HCT116 (cell line): ENCODE data around the gene TUBA4A. TPM values are rescaled to one million over a fixed set of nuclear protein-coding genes. Genes with fewer than 3 reads are reported as not detected.

Experiments used
- ATAC-seq: fragments of 200-7000 bp; cut with Tn5 transposase; 2 replicates; pipeline ENCODE4 v1.9.1; 2020; ENCODE audit warnings: mild to moderate bottlenecking, moderate library complexity
- BruUV-seq: library from RNA; stranded (reverse); fragments of 400-500 nt; replicated peaks from 2 replicates; lab custom pipeline; 2021; lab: Mats Ljungman, UMichigan
- CTCF ChIA-PET: fragments of 300-600 bp; sonication (Branson Sonifier 250); formaldehyde crosslinking; loops from one replicate; lab custom pipeline; 2021; ENCODE audit warnings: antibody characterized with exemption; lab: Charles Lee
- POLR2A ChIA-PET: fragments of 300-600, 350-600 bp; sonication (Branson Sonifier 250); formaldehyde crosslinking; loops from one replicate; lab custom pipeline; 2021; ENCODE audit warnings: antibody characterized with exemption; lab: Charles Lee
- RAD21 ChIA-PET, 2 experiments: fragments of 300-600 bp; sonication (Branson Sonifier 250); formaldehyde crosslinking; loops; one replicate each; lab custom pipeline; 2023; ENCODE audit warnings: low total read pairs in 2 of 2; ENCODE audit not compliant: uncharacterized antibody in 2 of 2, unreplicated experiment in 2 of 2, low non-redundant PET in 1 of 2; lab: Charles Lee
- DNase-seq: peaks from one replicate; pipeline ENCODE4 v3.0.0-alpha.2; 2010; ENCODE audit warnings: low read depth, low spot score
- H2AFZ ChIP-seq: fragments of 200-600 bp; shearing (Covaris generic), sonication (generic); 2 replicates; pipeline ENCODE4 v1.6.1; 2017; ENCODE audit warnings: low read depth, mixed run types, mixed read lengths, antibody characterized with exemption, low read length; ENCODE audit not compliant: poor library complexity, severe bottlenecking
- H3K27ac ChIP-seq: 2 replicates; pipeline ENCODE4 v1.5.1; 2012; ENCODE audit warnings: low read depth, low read length
- H3K27me3 ChIP-seq: fragments of 200-600 bp; sonication (generic); 2 replicates; pipeline ENCODE4 v1.6.1; 2016; ENCODE audit warnings: mixed run types, low read length, mixed read lengths; ENCODE audit not compliant: insufficient read depth
- H3K36me3 ChIP-seq, 2 experiments: fragments of 200-500 bp in 1 of 2; fragments of 200-600 bp in 1 of 2; sonication (Bioruptor generic) in 1 of 2; sonication (generic) in 1 of 2; 2 replicates each; pipeline versions ENCODE4 v1.5.1 to v1.6.1; 2014 to 2016; ENCODE audit warnings: low read length in 2 of 2, inconsistent platforms in 1 of 2, mixed read lengths in 1 of 2, mixed run types in 1 of 2; ENCODE audit not compliant: insufficient read depth in 2 of 2, control insufficient read depth in 1 of 2
- H3K4me1 ChIP-seq, 2 experiments: fragments of 200-600 bp in 1 of 2; sonication (generic) in 1 of 2; 2 replicates each; pipeline versions ENCODE4 v1.5.1 to v1.6.1; 2012 to 2017; ENCODE audit warnings: low read length in 2 of 2, inconsistent platforms in 1 of 2, mild to moderate bottlenecking in 1 of 2, mixed read lengths in 1 of 2, mixed run types in 1 of 2, moderate library complexity in 1 of 2; ENCODE audit not compliant: insufficient read depth in 2 of 2, control insufficient read depth in 1 of 2
- H3K4me2 ChIP-seq: fragments of 200-600 bp; sonication (generic); 2 replicates; pipeline ENCODE4 v1.6.1; 2017; ENCODE audit warnings: mixed run types, low read length, mixed read lengths
- H3K4me3 ChIP-seq, 2 experiments: fragments of 200-600 bp in 1 of 2; sonication (generic) in 1 of 2; replicated peaks in 1 of 2; 2 replicates each; pipeline ENCODE4 v1.5.1; 2011 to 2016; ENCODE audit warnings: low read length in 2 of 2, control low read depth in 1 of 2, low read depth in 1 of 2, mild to moderate bottlenecking in 1 of 2, mixed read lengths in 1 of 2, mixed run types in 1 of 2
- H3K79me2 ChIP-seq: fragments of 200-600 bp; sonication (generic); 2 replicates; pipeline ENCODE4 v1.6.1; 2017; ENCODE audit warnings: mild to moderate bottlenecking, mixed run types, low read length, moderate library complexity, mixed read lengths; ENCODE audit not compliant: insufficient read depth
- H3K9ac ChIP-seq: fragments of 200-600 bp; sonication (generic); 2 replicates; pipeline ENCODE4 v1.6.1; 2016; ENCODE audit warnings: low read length, mixed read lengths
- H3K9me2 ChIP-seq: fragments of 200-600 bp; sonication (generic), shearing (Covaris generic); 2 replicates; pipeline ENCODE4 v1.6.1; 2017; ENCODE audit warnings: mixed run types, mild to moderate bottlenecking, moderate library complexity; ENCODE audit not compliant: insufficient read depth
- H3K9me3 ChIP-seq, 2 experiments: fragments of 200-500 bp in 1 of 2; fragments of 200-600 bp in 1 of 2; sonication (Bioruptor generic) in 1 of 2; sonication (generic) in 1 of 2; 2 replicates each; pipeline ENCODE4 v1.6.1; 2014 to 2017; ENCODE audit warnings: low read length in 2 of 2, mixed read lengths in 2 of 2, inconsistent platforms in 1 of 2, low read depth in 1 of 2, mild to moderate bottlenecking in 1 of 2, mixed run types in 1 of 2, moderate library complexity in 1 of 2; ENCODE audit not compliant: control insufficient read depth in 1 of 2, insufficient read depth in 1 of 2
- H4K20me1 ChIP-seq: fragments of 200-600 bp; sonication (generic), shearing (Covaris generic); 2 replicates; pipeline ENCODE4 v1.6.1; 2017; ENCODE audit warnings: mixed run types, mild to moderate bottlenecking, moderate library complexity; ENCODE audit not compliant: insufficient read depth
- CEBPB ChIP-seq: IDR thresholded peaks from 2 replicates; pipeline ENCODE4 v1.6.1; 2012; ENCODE audit warnings: low read depth
- ELF1 ChIP-seq: IDR thresholded peaks from 2 replicates; pipeline ENCODE4 v1.6.1; 2012; ENCODE audit warnings: low read depth, borderline replicate concordance
- FOSL1 ChIP-seq: IDR thresholded peaks from 2 replicates; pipeline ENCODE4 v1.6.1; 2012; ENCODE audit warnings: low read depth
- JUND ChIP-seq: IDR thresholded peaks from 2 replicates; pipeline ENCODE4 v1.6.1; 2012
- POLR2A ChIP-seq: IDR thresholded peaks from 2 replicates; pipeline ENCODE4 v1.7.0; 2011; ENCODE audit warnings: borderline replicate concordance; ENCODE audit not compliant: insufficient read depth, insufficient read length; ENCODE audit errors: extremely low read depth
- POLR2AphosphoS5 ChIP-seq: IDR thresholded peaks from 2 replicates; pipeline ENCODE4 v1.6.1; 2011; ENCODE audit warnings: mild to moderate bottlenecking, low read depth, low read length, moderate library complexity
- RAD21 ChIP-seq: IDR thresholded peaks from 2 replicates; pipeline ENCODE4 v1.6.1; 2012; ENCODE audit warnings: low read depth, mild to moderate bottlenecking
- REST ChIP-seq: IDR thresholded peaks from 2 replicates; pipeline ENCODE4 v1.6.1; 2012; ENCODE audit warnings: low read depth
- SIN3A ChIP-seq: IDR thresholded peaks from 2 replicates; pipeline ENCODE4 v1.6.1; 2012; ENCODE audit warnings: low read depth
- SP1 ChIP-seq: IDR thresholded peaks from 2 replicates; pipeline ENCODE4 v1.6.1; 2012; ENCODE audit warnings: low read depth
- SRF ChIP-seq: IDR thresholded peaks from 2 replicates; pipeline ENCODE4 v1.6.1; 2012; ENCODE audit warnings: low read depth
- YY1 ChIP-seq: IDR thresholded peaks from 2 replicates; pipeline ENCODE4 v1.6.1; 2011; ENCODE audit warnings: low read length, low read depth, moderate library complexity, mild to moderate bottlenecking; ENCODE audit not compliant: insufficient replicate concordance; ENCODE audit errors: extremely low read depth
- ZFX ChIP-seq: fragments of 450-650 bp; IDR thresholded peaks from 2 replicates; pipeline ENCODE4 v1.6.1; 2017
- ZNF274 ChIP-seq: fragments of 200-500 bp; sonication (Bioruptor generic); IDR thresholded peaks from 2 replicates; pipeline ENCODE4 v1.6.1; 2014; ENCODE audit warnings: mild to moderate bottlenecking, low read depth, low read length, inconsistent platforms
- intact Hi-C: fragments of 100-400 bp; cut with micrococcal nuclease; formaldehyde crosslinking; loops from 2 replicates; pipeline ENCODE4 v1.10.0; 2022
- total RNA-seq: library from RNA; stranded (reverse); gene quantifications from one replicate; pipeline ENCODE4 v1.2.1, GENCODE V29; 2021; ENCODE audit not compliant: unreplicated experiment
- TF ChIP-seq, protein P1 (sequence below), 3 experiments: fragments of 200-600 bp in 1 of 3; sonication (generic) in 1 of 3; IDR thresholded peaks in 2 of 3; conservative IDR thresholded peaks in 1 of 3; 2 replicates each; pipeline ENCODE4 v1.5.1; 2012 to 2017; ENCODE audit warnings: low read depth in 2 of 3, low read length in 2 of 3, antibody characterized with exemption in 1 of 3, borderline replicate concordance in 1 of 3, control low read depth in 1 of 3, mild to moderate bottlenecking in 1 of 3, mixed read lengths in 1 of 3, mixed run types in 1 of 3, moderate library complexity in 1 of 3; ENCODE audit not compliant: insufficient read depth in 1 of 3
- TF ChIP-seq, protein P2 (sequence below): IDR thresholded peaks from 2 replicates; pipeline ENCODE4 v1.6.1; 2012
- TF ChIP-seq, protein P3 (sequence below): IDR thresholded peaks from 2 replicates; pipeline ENCODE4 v1.6.1; 2012

The TUBA4A gene
- total RNA-seq, 1 experiment from 2014 or later = 32.7 TPM

DNA sequence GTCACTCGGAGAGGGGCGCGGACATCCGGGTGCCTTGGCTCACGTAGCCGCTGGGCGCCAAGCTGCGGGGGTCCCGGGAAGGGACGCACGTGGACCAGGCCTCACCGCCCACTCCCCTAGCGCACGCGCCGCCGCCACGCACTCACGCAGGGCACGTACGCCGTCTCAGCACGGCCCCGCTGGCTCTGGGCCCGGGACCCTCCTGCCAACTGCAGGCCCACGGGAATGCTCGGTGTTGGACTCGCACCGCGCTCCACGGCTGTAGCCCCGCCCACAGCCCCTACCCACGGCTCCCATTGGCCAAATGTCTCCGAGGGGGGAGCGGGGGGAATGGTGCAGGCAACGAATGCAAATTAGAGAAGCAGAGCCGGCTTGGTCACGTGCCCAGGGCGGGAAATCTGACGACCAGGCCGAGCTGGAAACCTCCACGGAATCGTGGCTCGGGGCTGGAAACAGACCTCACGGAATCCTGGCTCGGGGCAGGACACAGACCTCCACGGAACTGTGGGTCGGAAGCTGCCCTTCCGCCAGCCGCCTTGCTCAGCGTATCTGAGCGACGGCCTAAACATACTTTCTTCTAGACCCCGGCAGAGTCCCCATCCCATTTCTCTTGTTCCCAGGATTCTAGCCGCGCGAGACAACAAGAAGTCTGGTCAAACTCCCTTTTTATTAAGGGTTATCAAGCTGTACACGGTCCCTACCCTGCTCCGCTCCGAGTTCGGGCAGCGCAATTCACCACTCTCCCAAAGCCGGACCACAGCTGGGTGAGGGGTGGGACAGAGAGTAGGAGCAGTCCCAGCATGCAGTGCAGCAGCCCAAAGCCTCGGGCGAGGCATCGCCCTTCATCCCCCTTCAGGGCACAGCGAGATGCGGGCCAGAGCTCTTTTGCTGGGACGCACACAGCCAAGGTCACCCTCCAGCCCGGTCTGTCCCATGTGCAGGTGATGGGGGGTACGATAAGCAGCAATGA lies 34.7 kb downstream of the TUBA4A start, which contains the start of gene ABCB6:
TSS of gene ABCB6 (minus strand) at position 227 of the 970 bp plus-strand sequence. CDS start 285 bp downstream, outside the sequence.
- intact Hi-C loops = loop anchor here (1.0 kb wide), 1 partner anchor 55 kb away; no protein-coding TSS in a partner anchor
- no peak within 1 kb of the TSS for H2AFZ ChIP-seq
- H3K79me2 ChIP-seq = no peaks in the 10 kb centered on the region
- TSS peak; percentile 56 for BruUV-seq
- H3K9me2 ChIP-seq = no peaks in the 10 kb centered on the region
- H3K9me3 ChIP-seq = no peaks in the 10 kb centered on the region
- ATAC-seq = peak; percentile 80
- H3K4me2 ChIP-seq = peak within 1 kb of the TSS; percentile 100
- no peak for TF ChIP-seq YY1
- no peak for TF ChIP-seq RAD21
- no peak for TF ChIP-seq ELF1
- TF ChIP-seq SP1 = peak; percentile 52; the same call in 1 of the 2 replicates
- peak; percentile 80; the same call in 1 of the 2 replicates for TF ChIP-seq SIN3A
- TF ChIP-seq POLR2AphosphoS5 = peak; percentile 73
- no peak for TF ChIP-seq CEBPB
- peak; percentile 87 for TF ChIP-seq ZFX
- no peak for TF ChIP-seq REST
- TF ChIP-seq, protein P1, sequence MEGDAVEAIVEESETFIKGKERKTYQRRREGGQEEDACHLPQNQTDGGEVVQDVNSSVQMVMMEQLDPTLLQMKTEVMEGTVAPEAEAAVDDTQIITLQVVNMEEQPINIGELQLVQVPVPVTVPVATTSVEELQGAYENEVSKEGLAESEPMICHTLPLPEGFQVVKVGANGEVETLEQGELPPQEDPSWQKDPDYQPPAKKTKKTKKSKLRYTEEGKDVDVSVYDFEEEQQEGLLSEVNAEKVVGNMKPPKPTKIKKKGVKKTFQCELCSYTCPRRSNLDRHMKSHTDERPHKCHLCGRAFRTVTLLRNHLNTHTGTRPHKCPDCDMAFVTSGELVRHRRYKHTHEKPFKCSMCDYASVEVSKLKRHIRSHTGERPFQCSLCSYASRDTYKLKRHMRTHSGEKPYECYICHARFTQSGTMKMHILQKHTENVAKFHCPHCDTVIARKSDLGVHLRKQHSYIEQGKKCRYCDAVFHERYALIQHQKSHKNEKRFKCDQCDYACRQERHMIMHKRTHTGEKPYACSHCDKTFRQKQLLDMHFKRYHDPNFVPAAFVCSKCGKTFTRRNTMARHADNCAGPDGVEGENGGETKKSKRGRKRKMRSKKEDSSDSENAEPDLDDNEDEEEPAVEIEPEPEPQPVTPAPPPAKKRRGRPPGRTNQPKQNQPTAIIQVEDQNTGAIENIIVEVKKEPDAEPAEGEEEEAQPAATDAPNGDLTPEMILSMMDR (IDR thresholded peaks at IDR 0.05 in 2 of 3, conservative IDR thresholded peaks at IDR 0.05 in 1 of 3; ENCODE audit: borderline replicate concordance in 1 of 3, insufficient read depth in 1 of 3, low read depth in 2 of 3, low read length in 2 of 3) = no peak
- no peak for TF ChIP-seq SRF
- no peak for TF ChIP-seq FOSL1
- no peak for TF ChIP-seq POLR2A
- no peak for TF ChIP-seq ZNF274
- TF ChIP-seq, protein P2, sequence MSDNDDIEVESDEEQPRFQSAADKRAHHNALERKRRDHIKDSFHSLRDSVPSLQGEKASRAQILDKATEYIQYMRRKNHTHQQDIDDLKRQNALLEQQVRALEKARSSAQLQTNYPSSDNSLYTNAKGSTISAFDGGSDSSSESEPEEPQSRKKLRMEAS = peak; percentile 95
- TF ChIP-seq, protein P3, sequence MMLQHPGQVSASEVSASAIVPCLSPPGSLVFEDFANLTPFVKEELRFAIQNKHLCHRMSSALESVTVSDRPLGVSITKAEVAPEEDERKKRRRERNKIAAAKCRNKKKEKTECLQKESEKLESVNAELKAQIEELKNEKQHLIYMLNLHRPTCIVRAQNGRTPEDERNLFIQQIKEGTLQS = no peak
- TF ChIP-seq JUND = no peak
- H4K20me1 ChIP-seq = no peaks in the 10 kb centered on the region
- H3K36me3 ChIP-seq = peaks cover 11 to 21% of the 10 kb centered on the region in 2 experiments; a peak in 3 of 4 replicates
- H3K4me3 ChIP-seq = peak within 1 kb of the TSS; percentile 56 to 70
- H3K27me3 ChIP-seq = no peaks in the 10 kb centered on the region
- CTCF ChIA-PET = interaction anchor here (0.6 to 2.7 kb wide), 5 partner anchors 12 to 76 kb away, joined by 3 to 12 read pairs (median 4); partner anchors contain the start of gene ZFAND2B
- RAD21 ChIA-PET = interaction anchor here in 1 of 2 experiments (1.5 kb wide), 1 partner anchor 43 kb away, joined by 5 read pairs; the partner anchor contains the start of gene CNPPD1
- H3K4me1 ChIP-seq = peaks cover 9 to 37% of the 10 kb centered on the region in 2 experiments; a peak in 3 of 4 replicates
- POLR2A ChIA-PET = no interaction called here
- peak within 1 kb of the TSS; percentile 81 for H3K27ac ChIP-seq
- peak within 1 kb of the TSS; percentile 76 for H3K9ac ChIP-seq
- peak; percentile 70 for DNase-seq
